LNCaP clone FGC (cell line): ENCODE measurements around the gene ADGRL3.
"Not testable (repeated sequence)": the region's sequence is repeated elsewhere in the genome, so short reads cannot be mapped to it uniquely, and the experiment has no call there.

Source experiments
- DNase-seq: peaks from one replicate; pipeline ENCODE4 v3.0.0-alpha.2; 2011; ENCODE audit warnings: low read depth
- H3K4me3 ChIP-seq: 2 replicates; pipeline ENCODE4 v1.5.1; 2011; ENCODE audit warnings: mild to moderate bottlenecking, low read depth, low read length, control low read depth
- CTCF ChIP-seq: IDR thresholded peaks from 2 replicates; pipeline ENCODE4 v1.5.1; 2012; ENCODE audit warnings: mild to moderate bottlenecking; ENCODE audit not compliant: control insufficient read depth, insufficient read depth; ENCODE audit errors: extremely low read depth

Gene ADGRL3

DNA sequence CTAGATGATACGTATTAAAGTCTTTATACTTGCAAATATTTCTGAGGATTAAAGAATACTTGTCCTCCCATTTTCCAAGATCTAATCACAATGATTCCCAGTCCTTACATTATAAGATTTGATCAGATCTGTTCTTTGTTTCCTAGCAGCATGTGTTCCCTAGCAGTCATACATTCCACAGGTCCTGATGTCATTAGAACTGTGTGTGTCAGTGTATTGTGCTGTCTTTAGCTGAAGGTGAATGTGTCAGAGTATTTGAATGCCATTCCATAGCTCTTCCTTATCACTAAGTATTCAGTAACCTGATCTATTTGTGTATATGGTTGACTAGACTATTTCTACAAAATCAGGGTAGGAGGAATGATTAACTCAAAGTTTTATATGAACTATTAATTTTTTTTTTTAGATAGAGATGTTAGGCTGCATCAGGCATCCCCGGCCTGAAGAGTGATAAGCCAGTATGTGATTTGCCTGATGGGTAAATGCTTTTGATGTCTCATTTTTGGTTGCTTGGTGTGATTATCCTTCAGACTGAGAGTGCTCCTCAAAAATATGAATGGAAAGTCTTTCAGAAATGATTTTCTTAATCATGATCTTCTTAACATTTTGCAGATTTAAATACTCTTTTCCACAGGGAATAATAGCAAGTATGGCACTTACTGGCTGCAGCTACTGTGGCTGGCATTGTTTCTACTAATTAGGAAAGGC, 4.4 kb downstream of the ADGRL3 start:
- TF ChIP-seq CTCF: no peak
- no peak overlapping the region for H3K4me3 ChIP-seq
- no peak for DNase-seq

DNA sequence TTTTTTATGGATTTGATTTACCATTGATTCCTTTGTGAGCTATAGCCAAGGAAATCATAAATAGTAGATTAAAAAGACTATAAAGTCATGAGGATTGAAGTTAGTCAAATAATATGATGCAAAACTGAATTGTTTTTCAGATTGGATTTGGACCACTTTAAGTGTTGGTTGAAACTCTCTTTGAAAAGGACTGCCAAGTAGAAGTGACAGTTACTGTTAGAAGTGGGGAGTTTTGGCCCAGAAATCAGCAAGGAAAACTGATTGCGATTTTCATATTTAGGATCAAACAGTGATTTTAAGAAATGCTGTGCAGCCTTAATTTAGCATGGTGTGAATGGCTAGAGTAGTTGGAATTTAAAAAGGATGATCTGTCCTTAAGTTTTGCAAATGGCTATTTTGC, 4.9 kb downstream of the ADGRL3 start:
- no peak for DNase-seq
- H3K4me3 ChIP-seq: no peak overlapping the region
- TF ChIP-seq CTCF: no peak

- H3K4me3 ChIP-seq, DNase-seq: not testable (repeated sequence)
Observed at GRCh38 chr4:61207156-61207555, 7.0 kb downstream of the ADGRL3 start.

DNA sequence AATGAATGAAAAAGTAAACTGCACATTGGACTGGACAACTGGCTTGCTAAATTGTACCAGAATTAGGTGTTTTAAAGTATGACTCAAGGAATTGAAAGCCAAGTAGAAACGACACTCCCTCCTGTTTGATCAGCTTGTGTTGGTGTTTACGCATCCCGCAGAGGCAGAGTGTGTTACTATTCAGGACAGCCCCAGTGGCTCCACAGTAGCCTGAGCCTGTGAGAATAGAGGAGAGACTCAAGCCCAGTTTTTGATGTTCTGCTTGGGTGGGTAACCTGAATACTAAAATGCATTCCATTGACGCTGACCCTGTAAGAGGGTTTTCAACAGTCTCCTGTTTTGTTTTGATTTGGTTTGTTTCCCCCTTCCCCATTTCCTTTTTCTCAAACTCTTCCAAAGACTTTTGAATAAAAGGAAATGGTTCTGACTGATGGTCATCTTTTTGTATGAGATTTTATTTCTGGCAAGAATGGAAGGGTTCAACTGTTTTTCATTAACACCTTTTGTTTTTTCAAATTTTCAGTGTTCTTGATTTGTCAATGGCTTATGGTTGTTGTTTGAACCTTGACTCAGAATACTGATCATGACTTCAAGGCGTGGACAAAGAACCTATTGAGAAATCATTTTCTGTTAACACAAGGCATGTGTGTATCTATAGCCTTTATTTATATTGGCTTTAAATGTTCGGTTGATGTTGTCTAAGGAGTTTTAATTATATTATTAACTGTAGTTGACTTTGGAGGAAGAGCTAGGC, 10.2 kb downstream of the ADGRL3 start:
- DNase-seq: no peak
- TF ChIP-seq CTCF: no peak
- no peak overlapping the region for H3K4me3 ChIP-seq

DNA sequence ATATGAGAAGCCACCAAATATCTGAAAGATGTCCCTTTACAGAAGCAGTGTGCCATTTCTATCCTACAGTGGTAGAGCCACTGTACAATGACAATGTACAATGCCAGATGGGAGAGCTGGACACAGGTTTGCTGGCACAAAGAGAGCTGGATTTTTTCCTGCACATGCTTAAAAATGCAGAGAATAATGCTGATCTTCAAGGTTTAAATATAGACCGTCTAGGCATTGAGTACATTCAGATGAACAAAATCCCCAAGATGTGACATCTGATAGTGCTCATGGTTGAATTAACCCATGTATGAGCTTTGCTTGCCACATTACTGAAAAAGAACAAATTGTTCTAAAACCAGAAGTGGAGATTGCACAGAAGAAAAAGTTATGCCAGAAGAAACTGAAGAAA, 11.7 kb downstream of the ADGRL3 start:
- no peak overlapping the region for H3K4me3 ChIP-seq
- DNase-seq: no peak
- TF ChIP-seq CTCF: no peak

GRCh38 chr4:61212788-61213187, 12.7 kb downstream of the ADGRL3 start:
- no peak for TF ChIP-seq CTCF
- H3K4me3 ChIP-seq: no peak overlapping the region
- DNase-seq: no peak

GRCh38 chr4:61214680-61215079, 14.6 kb downstream of the ADGRL3 start:
- no peak overlapping the region for H3K4me3 ChIP-seq
- no peak for TF ChIP-seq CTCF
- DNase-seq: no peak
